Measurements from ENCODE around the gene KIF26A.

- TF ChIP-seq EZH2 (IDR thresholded peaks at IDR 0.05; ENCODE audit: borderline replicate concordance) (no peak), CTCF (IDR thresholded peaks at IDR 0.05; ENCODE audit: poor library complexity) (no peak), EZH2phosphoT487 (IDR thresholded peaks at IDR 0.05; ENCODE audit: low read depth, severe bottlenecking, unreplicated experiment) (no peak)
Observed at GRCh38 chr14:104224131-104224505, 85.7 kb downstream of the KIF26A start.

Measured in hepatocyte (in vitro differentiated cells).